Chondrocyte (in vitro differentiated cells): Measurements from ENCODE around the gene SPRING1. TPM values are rescaled to one million over a fixed set of nuclear protein-coding genes. Genes with fewer than 3 reads are reported as not detected.

Experiments used
- DNase-seq: peaks from one replicate; pipeline ENCODE4 v3.0.0; 2021; ENCODE audit warnings: mixed read lengths, low spot score
- H3K27ac Mint-ChIP-seq: one replicate; pipeline ENCODE4 v1.8.0; 2021; ENCODE audit warnings: mild to moderate bottlenecking, moderate library complexity, mixed read lengths; ENCODE audit not compliant: unreplicated experiment
- H3K27me3 Mint-ChIP-seq: 2 replicates; pipeline ENCODE4 v1.8.0; 2021; ENCODE audit warnings: low read depth, mixed read lengths
- H3K36me3 Mint-ChIP-seq: 2 replicates; pipeline ENCODE4 v1.8.0; 2021; ENCODE audit warnings: low read depth, mixed read lengths
- H3K4me1 Mint-ChIP-seq: 2 replicates; pipeline ENCODE4 v1.8.0; 2021; ENCODE audit warnings: low read depth, mild to moderate bottlenecking, mixed read lengths
- H3K4me3 Mint-ChIP-seq: one replicate; pipeline ENCODE4 v1.8.0; 2021; ENCODE audit warnings: mild to moderate bottlenecking, moderate library complexity, mixed read lengths; ENCODE audit not compliant: unreplicated experiment
- H3K9me3 Mint-ChIP-seq: 2 replicates; pipeline ENCODE4 v1.8.0; 2021; ENCODE audit warnings: low read depth, mixed read lengths
- CTCF ChIP-seq: fragments of 200-600 bp; sonication (generic); IDR thresholded peaks from 2 replicates; pipeline ENCODE4 v1.5.0; 2021; ENCODE audit warnings: antibody characterized with exemption, mild to moderate bottlenecking, moderate library complexity
- total RNA-seq: library from RNA; stranded (reverse); gene quantifications from 3 replicates; pipeline ENCODE4 v1.2.1, GENCODE V29; 2021

SPRING1 gene
- total RNA-seq, 1 donor from 2014 or later: 37.3 TPM

GRCh38 chr12:116727891-116728290 lies 10.0 kb downstream of the SPRING1 start:
- H3K36me3 Mint-ChIP-seq: peaks cover 2% of the 10 kb centered on the region
- H3K9me3 Mint-ChIP-seq: no peaks in the 10 kb centered on the region
- H3K27me3 Mint-ChIP-seq: no peaks in the 10 kb centered on the region
- peaks cover 10% of the 10 kb centered on the region for H3K4me1 Mint-ChIP-seq
- TF ChIP-seq CTCF: no peak
- H3K27ac Mint-ChIP-seq: no peak overlapping the region
- no peak for DNase-seq
- H3K4me3 Mint-ChIP-seq: no peak overlapping the region

GRCh38 chr12:116727261-116727660 lies 10.6 kb downstream of the SPRING1 start:
- TF ChIP-seq CTCF: no peak
- H3K27ac Mint-ChIP-seq: no peak overlapping the region
- peaks cover 6% of the 10 kb centered on the region for H3K36me3 Mint-ChIP-seq

DNA sequence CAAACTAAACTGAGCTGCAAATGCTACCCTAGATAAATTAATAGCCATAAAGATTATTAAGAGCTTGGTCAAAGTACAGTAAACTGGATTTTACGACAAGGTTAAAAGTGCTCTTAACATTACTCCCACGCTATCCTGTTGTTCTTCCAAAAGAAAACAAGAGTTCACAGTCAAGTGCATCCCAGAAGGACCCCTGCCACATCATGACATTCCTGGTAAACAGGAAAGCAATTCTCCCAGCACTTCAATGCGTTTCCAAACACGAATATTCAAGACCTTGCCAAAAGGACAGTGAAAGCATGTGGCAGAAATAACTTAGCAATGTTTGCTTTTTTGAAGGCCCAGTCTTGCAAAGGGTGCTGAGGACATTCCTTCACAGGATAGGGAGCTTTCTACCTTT lies 11.2 kb downstream of the SPRING1 start:
- no peaks in the 10 kb centered on the region for H3K27me3 Mint-ChIP-seq
- peak overlapping the region; percentile 33 for H3K27ac Mint-ChIP-seq
- H3K9me3 Mint-ChIP-seq: no peaks in the 10 kb centered on the region
- no peak overlapping the region for H3K4me3 Mint-ChIP-seq
- no peak for DNase-seq
- H3K36me3 Mint-ChIP-seq: peaks cover 8% of the 10 kb centered on the region
- peaks cover 10% of the 10 kb centered on the region for H3K4me1 Mint-ChIP-seq
- no peak for TF ChIP-seq CTCF

More at GRCh38 chr12:116727261-116727660, 10.6 kb downstream of the SPRING1 start:
- Mint-ChIP-seq H3K4me1 (peaks cover 10% of the 10 kb centered on the region), H3K27me3 (no peaks in the 10 kb centered on the region), H3K4me3 (no peak overlapping the region), H3K9me3 (no peaks in the 10 kb centered on the region)
- DNase-seq: no peak

- H3K4me3 Mint-ChIP-seq: no peak overlapping the region
- no peak for TF ChIP-seq CTCF
- no peak for DNase-seq
- H3K9me3 Mint-ChIP-seq: no peaks in the 10 kb centered on the region
- no peak overlapping the region for H3K27ac Mint-ChIP-seq
- peaks cover 34% of the 10 kb centered on the region for H3K4me1 Mint-ChIP-seq
- H3K36me3 Mint-ChIP-seq: peaks cover 15% of the 10 kb centered on the region
- no peaks in the 10 kb centered on the region for H3K27me3 Mint-ChIP-seq
Observed at GRCh38 chr12:116722245-116722644, 15.6 kb downstream of the SPRING1 start.

- no peak overlapping the region for H3K27ac Mint-ChIP-seq
- no peak overlapping the region for H3K4me3 Mint-ChIP-seq
- H3K4me1 Mint-ChIP-seq: peaks cover 36% of the 10 kb centered on the region
- H3K27me3 Mint-ChIP-seq: no peaks in the 10 kb centered on the region
- no peak for TF ChIP-seq CTCF
- peaks cover 23% of the 10 kb centered on the region for H3K36me3 Mint-ChIP-seq
- H3K9me3 Mint-ChIP-seq: no peaks in the 10 kb centered on the region
- DNase-seq: no peak
Observed at GRCh38 chr12:116719731-116720528, 17.9 kb downstream of the SPRING1 start.
